H1 (cell line): Measurements from ENCODE around the gene ZDHHC5. TPM values are rescaled to one million over a fixed set of nuclear protein-coding genes. Genes with fewer than 3 reads are reported as not detected.

Experiments used
- CTCF ChIA-PET: fragments of 300-600 bp; sonication (Branson Sonifier 250); formaldehyde crosslinking; loops from one replicate; lab custom pipeline; 2021; ENCODE audit not compliant: partially characterized antibody; lab: Charles Lee
- POLR2A ChIA-PET: fragments of 300-600 bp; sonication (Branson Sonifier 250); formaldehyde crosslinking; loops from one replicate; lab custom pipeline; 2021; ENCODE audit warnings: inconsistent platforms; ENCODE audit not compliant: partially characterized antibody; lab: Charles Lee
- DNase-seq, 2 experiments: peaks; one replicate each; pipeline versions ENCODE4 v3.0.0 to v3.0.0-alpha.2; 2010 to 2022; ENCODE audit warnings: low spot score in 2 of 2, low read depth in 1 of 2, mixed read lengths in 1 of 2
- FAIRE-seq: peaks from 2 replicates; lab custom pipeline; 2011; peaks lifted over from hg19 to GRCh38; lab: Jason Lieb, UNC
- H2AFZ ChIP-seq: 2 replicates; pipeline ENCODE4 v1.8.1; 2012; ENCODE audit warnings: low read length, inconsistent platforms
- H2AK5ac ChIP-seq: 2 replicates; pipeline ENCODE4 v1.6.1; 2013; ENCODE audit warnings: low read depth, low read length
- H2BK120ac ChIP-seq: replicated peaks from 2 replicates; pipeline ENCODE3; 2013; ENCODE audit warnings: low read depth, low read length, inconsistent platforms
- H2BK12ac ChIP-seq: 2 replicates; pipeline ENCODE4 v1.6.1; 2013; ENCODE audit warnings: low read depth, low read length
- H2BK15ac ChIP-seq: 2 replicates; pipeline ENCODE4 v1.6.1; 2013; ENCODE audit warnings: low read length
- H2BK20ac ChIP-seq: 2 replicates; pipeline ENCODE4 v1.6.1; 2013; ENCODE audit warnings: low read length
- H2BK5ac ChIP-seq: 2 replicates; pipeline ENCODE4 v1.6.1; 2013; ENCODE audit warnings: low read depth, low read length
- H3K14ac ChIP-seq: 2 replicates; pipeline ENCODE4 v1.6.1; 2013; ENCODE audit warnings: inconsistent platforms; ENCODE audit not compliant: insufficient read length
- H3K18ac ChIP-seq: 2 replicates; pipeline ENCODE4 v1.6.1; 2013; ENCODE audit warnings: low read length; ENCODE audit errors: extremely low read depth
- H3K23ac ChIP-seq: 2 replicates; pipeline ENCODE4 v1.6.1; 2013; ENCODE audit warnings: inconsistent platforms; ENCODE audit not compliant: insufficient read length
- H3K23me2 ChIP-seq: 2 replicates; pipeline ENCODE4 v1.6.1; 2013; ENCODE audit warnings: low read depth, low read length
- H3K27ac ChIP-seq: 2 replicates; pipeline ENCODE4 v1.6.1; 2011; ENCODE audit warnings: low read depth, low read length, inconsistent platforms
- H3K27me3 ChIP-seq, 4 experiments: replicated peaks in 1 of 4; 1 replicate in 1 of 4; 2 replicates in 3 of 4; pipeline versions ENCODE4 v1.6.1 to v1.8.1; 2011 to 2013; ENCODE audit warnings: low read length in 3 of 4, mild to moderate bottlenecking in 3 of 4, inconsistent platforms in 2 of 4, mixed read lengths in 2 of 4, moderate library complexity in 1 of 4; ENCODE audit not compliant: control insufficient read depth in 3 of 4, insufficient read depth in 3 of 4; ENCODE audit errors: extremely low read depth in 1 of 4
- H3K36me3 ChIP-seq, 4 experiments: 2 replicates each; pipeline versions ENCODE4 v1.6.1 to v1.8.1; 2011 to 2013; ENCODE audit warnings: mild to moderate bottlenecking in 4 of 4, low read length in 3 of 4, moderate library complexity in 2 of 4, control low read depth in 1 of 4, inconsistent platforms in 1 of 4; ENCODE audit not compliant: insufficient read depth in 4 of 4, control insufficient read depth in 2 of 4
- H3K4ac ChIP-seq: replicated peaks from 2 replicates; pipeline ENCODE3; 2013; ENCODE audit warnings: low read length, low read depth, mixed read lengths, inconsistent platforms; ENCODE audit not compliant: insufficient read length
- H3K4me1 ChIP-seq, 4 experiments: replicated peaks in 1 of 4; 1 replicate in 1 of 4; 2 replicates in 3 of 4; pipeline versions ENCODE4 v1.6.1 to v1.8.1; 2011 to 2013; ENCODE audit warnings: low read length in 3 of 4, inconsistent platforms in 2 of 4, mixed read lengths in 1 of 4; ENCODE audit not compliant: insufficient read depth in 4 of 4, control insufficient read depth in 3 of 4
- H3K4me2 ChIP-seq, 2 experiments: 2 replicates each; pipeline versions ENCODE4 v1.6.1 to v1.8.1; 2011 to 2013; ENCODE audit warnings: low read depth in 2 of 2, low read length in 2 of 2, control low read depth in 1 of 2, inconsistent platforms in 1 of 2, mild to moderate bottlenecking in 1 of 2; ENCODE audit not compliant: insufficient read depth in 1 of 2
- H3K4me3 ChIP-seq, 4 experiments: fragments of 200-600, 300-600 bp in 1 of 4; sonication (generic), shearing (Covaris generic), sonication (Bioruptor Twin) in 1 of 4; 2 replicates each; pipeline versions ENCODE4 v1.5.1 to v1.8.1; 2011 to 2016; ENCODE audit warnings: low read length in 4 of 4, low read depth in 3 of 4, control low read depth in 2 of 4, inconsistent platforms in 2 of 4, mild to moderate bottlenecking in 2 of 4, mixed read lengths in 1 of 4, moderate library complexity in 1 of 4; ENCODE audit not compliant: insufficient read depth in 2 of 4; ENCODE audit errors: extremely low read depth in 1 of 4
- H3K56ac ChIP-seq: replicated peaks from 2 replicates; pipeline ENCODE3; 2013; ENCODE audit warnings: low read depth, mild to moderate bottlenecking, mixed read lengths, low read length, inconsistent platforms; ENCODE audit not compliant: insufficient read length
- H3K79me1 ChIP-seq: 2 replicates; pipeline ENCODE4 v1.6.1; 2013; ENCODE audit warnings: low read depth, low read length, control low read depth
- H3K79me2 ChIP-seq, 2 experiments: 2 replicates each; pipeline versions ENCODE4 v1.6.1 to v1.8.1; 2012 to 2013; ENCODE audit warnings: low read length in 2 of 2, mild to moderate bottlenecking in 2 of 2, inconsistent platforms in 1 of 2; ENCODE audit not compliant: insufficient read depth in 2 of 2, control insufficient read depth in 1 of 2
- H3K9ac ChIP-seq, 4 experiments: replicated peaks in 1 of 4; 1 replicate in 1 of 4; 2 replicates in 3 of 4; pipeline versions ENCODE4 v1.6.1 to v1.8.1; 2011 to 2013; ENCODE audit warnings: low read depth in 3 of 4, low read length in 3 of 4, control low read depth in 2 of 4, mild to moderate bottlenecking in 2 of 4, moderate library complexity in 2 of 4, inconsistent platforms in 1 of 4; ENCODE audit errors: extremely low read depth in 1 of 4
- H3K9me3 ChIP-seq, 2 experiments: 2 replicates each; pipeline versions ENCODE4 v1.6.1 to v1.8.1; 2012 to 2013; ENCODE audit warnings: mild to moderate bottlenecking in 2 of 2, moderate library complexity in 2 of 2, control low read depth in 1 of 2, inconsistent platforms in 1 of 2, low read depth in 1 of 2, low read length in 1 of 2, mixed read lengths in 1 of 2; ENCODE audit not compliant: insufficient read depth in 2 of 2
- H4K20me1 ChIP-seq, 2 experiments: replicated peaks in 1 of 2; 2 replicates each; pipeline versions ENCODE3 to v1.8.1; 2011 to 2013; ENCODE audit warnings: inconsistent platforms in 2 of 2, low read length in 2 of 2, mild to moderate bottlenecking in 1 of 2; ENCODE audit not compliant: insufficient read depth in 2 of 2, control insufficient read depth in 1 of 2
- H4K5ac ChIP-seq: 2 replicates; pipeline ENCODE4 v1.6.1; 2013; ENCODE audit warnings: low read length, low read depth, mixed read lengths, inconsistent platforms; ENCODE audit not compliant: insufficient read length
- H4K8ac ChIP-seq: 2 replicates; pipeline ENCODE4 v1.8.0; 2013; ENCODE audit warnings: mild to moderate bottlenecking, moderate library complexity, low read length, inconsistent platforms; ENCODE audit not compliant: insufficient read depth; ENCODE audit errors: extremely low read depth
- H4K91ac ChIP-seq: replicated peaks from 2 replicates; pipeline ENCODE3; 2013; ENCODE audit warnings: low read length, mixed read lengths, inconsistent platforms; ENCODE audit not compliant: insufficient read length
- CBX5 ChIP-seq: fragments of 300-800, 300-1000 bp; sonication (generic); IDR thresholded peaks from 2 replicates; pipeline ENCODE4 v1.7.1; 2016; ENCODE audit warnings: antibody characterized with exemption, low read length, low read depth
- CBX8 ChIP-seq: fragments of 300-800, 300-1000 bp; sonication (generic); IDR thresholded peaks from 2 replicates; pipeline ENCODE4 v1.7.1; 2016; ENCODE audit warnings: low read depth, low read length, borderline replicate concordance
- EP300 ChIP-seq, 2 experiments: IDR thresholded peaks; 1 replicate in 1 of 2; 2 replicates in 1 of 2; pipeline ENCODE4 v1.6.1; 2011 to 2012; ENCODE audit warnings: low read depth in 2 of 2, low read length in 2 of 2, mild to moderate bottlenecking in 2 of 2, borderline replicate concordance in 1 of 2, inconsistent platforms in 1 of 2, moderate library complexity in 1 of 2
- JUN ChIP-seq: IDR thresholded peaks from 2 replicates; pipeline ENCODE4 v1.6.1; 2011; ENCODE audit warnings: low read depth, mild to moderate bottlenecking, improper control_type of control experiment, low read length
- JUND ChIP-seq: IDR thresholded peaks from 2 replicates; pipeline ENCODE4 v1.6.1; 2011; ENCODE audit warnings: mild to moderate bottlenecking, improper control_type of control experiment, low read length
- POLR2A ChIP-seq, 2 experiments: IDR thresholded peaks; 1 replicate in 1 of 2; 2 replicates in 1 of 2; pipeline ENCODE4 v1.6.1; 2011; ENCODE audit warnings: low read depth in 2 of 2, low read length in 2 of 2, mild to moderate bottlenecking in 2 of 2; ENCODE audit errors: control extremely low read depth in 1 of 2
- POLR2AphosphoS5 ChIP-seq: IDR thresholded peaks from 2 replicates; pipeline ENCODE4 v1.6.1; 2011; ENCODE audit warnings: low read depth, low read length
- SIN3A ChIP-seq, 2 experiments: IDR thresholded peaks in 1 of 2; conservative IDR thresholded peaks in 1 of 2; 2 replicates each; pipeline ENCODE4 v1.6.1; 2011 to 2012; ENCODE audit warnings: low read length in 2 of 2, improper control_type of control experiment in 1 of 2, low read depth in 1 of 2, mild to moderate bottlenecking in 1 of 2
- WGBS, 2 experiments: shearing (Covaris generic) in 1 of 2; methylation state at CpG; one replicate each; pipeline versions ENCODE4 v1.1.6 to v1.1.7; 2013 to 2015; ENCODE audit warnings: low lambda C conversion rate in 2 of 2, mixed read lengths in 2 of 2, inconsistent platforms in 1 of 2, low coverage in 1 of 2, missing lambda C conversion rate in 1 of 2; ENCODE audit not compliant: insufficient replicate concordance in 2 of 2, insufficient coverage in 1 of 2, insufficient read length in 1 of 2; ENCODE audit errors: extremely low coverage in 1 of 2, missing lambda C conversion rate in 1 of 2; 5-methylcytosine and 5-hydroxymethylcytosine counted together
- polyA plus RNA-seq, 7 experiments: library from polyadenylated mRNA; depleted of rRNA in 3 of 7; stranded (reverse) in 5 of 7; unstranded in 2 of 7; fragments of >200 nt in 5 of 7; fragments of 200-250 nt in 2 of 7; gene quantifications; 1 replicate in 5 of 7; 2 replicates in 1 of 7; 4 replicates in 1 of 7; pipeline versions ENCODE4 v1.2.1 to v1.2.3, GENCODE V29; 2011 to 2013; ENCODE audit warnings: missing spikeins in 2 of 7, mixed read lengths in 2 of 7
- total RNA-seq: library from RNA; stranded (reverse); fragmentation: NEBNext Ultra II Directional; extraction: Animal tissue kit (Norgen Biotek cat#: 25700); gene quantifications from 2 replicates; pipeline ENCODE4 v1.2.1, GENCODE V29; 2021
- TF ChIP-seq, protein P1 (sequence below): IDR thresholded peaks from 2 replicates; pipeline ENCODE4 v1.6.1; 2012; ENCODE audit warnings: inconsistent platforms

ZDHHC5 gene
- total and polyA plus RNA-seq, 2 of the 8 experiments (the other 6 are each of a cell fraction or from before 2014, with no cell fraction given), result 40.0 to 56.3 TPM

DNA sequence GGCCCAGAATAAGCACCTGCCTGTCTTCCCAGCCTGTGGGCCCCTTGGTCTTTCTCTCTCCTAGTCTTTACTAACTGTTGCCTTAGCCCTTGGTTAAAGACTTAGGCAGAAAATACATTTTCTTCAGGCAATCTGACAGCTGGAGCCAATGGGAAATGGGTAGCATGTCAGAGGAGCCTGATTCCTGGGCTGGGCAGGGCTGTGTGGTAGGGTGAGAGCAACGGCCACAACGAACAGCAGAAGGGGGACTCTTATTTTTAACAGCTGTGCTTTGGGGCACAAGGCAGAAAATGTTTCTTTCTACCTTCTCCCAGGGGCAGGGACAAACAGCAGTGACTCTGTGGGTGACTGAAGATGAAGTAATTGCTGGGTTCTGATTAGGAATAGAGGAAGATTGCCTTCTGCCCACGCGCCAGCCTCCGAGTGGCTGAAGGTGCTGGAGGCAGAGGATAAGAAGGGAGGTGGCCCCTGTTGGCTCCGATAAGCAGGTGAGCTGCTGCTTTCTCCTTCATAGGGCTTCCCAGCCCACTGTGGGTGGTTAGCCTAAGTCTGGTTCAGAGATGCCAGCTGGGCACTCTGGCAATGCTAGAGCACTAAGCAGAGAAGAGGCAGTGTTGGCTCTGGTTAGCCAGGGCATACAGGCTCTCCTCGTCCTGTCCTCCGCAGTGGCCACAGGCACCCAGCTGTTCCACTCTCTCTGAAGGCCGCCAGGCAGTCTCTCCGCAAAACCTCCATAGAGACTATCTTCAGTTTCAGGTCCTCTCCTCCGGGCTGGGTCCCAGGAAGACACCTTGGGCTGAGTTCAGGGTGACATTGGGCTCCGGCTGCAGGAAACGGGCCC is 19.7 kb upstream of the ZDHHC5 start:
- H3K9me3 ChIP-seq, result no peaks in the 10 kb centered on the region
- H3K4me2 ChIP-seq, result peak overlapping the region; percentile 92 to 95
- DNase-seq (peak in 1 of 2 experiments; percentile 67), FAIRE-seq (no peak)
- POLR2A ChIA-PET, result interaction anchor here (0.7 to 29.6 kb wide), 33 partner anchors 5 to 865 kb away, joined by 3 to 1546 read pairs (median 5); partner anchors contain the start of genes CLP1, CTNND1, RTN4RL2 and SERPING1
- no peak overlapping the region for H2BK15ac ChIP-seq
- H3K4ac ChIP-seq, result peak overlapping the region; percentile 65
- H2AK5ac ChIP-seq, result no peak overlapping the region
- H3K56ac ChIP-seq, result no peak overlapping the region
- H4K5ac ChIP-seq, result peak overlapping the region; percentile 55
- peaks cover 16 to 26% of the 10 kb centered on the region in 2 experiments for H4K20me1 ChIP-seq
- no peak overlapping the region for H3K23ac ChIP-seq
- 15% methylated on average over 13 of the region's 13 CpGs; no CpG with 5 or more reads in 1 of the 2 experiments for WGBS, 2 experiments
- H3K23me2 ChIP-seq, result peaks cover 28% of the 10 kb centered on the region
- no peaks in the 10 kb centered on the region for H3K79me1 ChIP-seq
- peaks cover 0 to 4% (median 1%) of the 10 kb centered on the region in 4 experiments; a peak in 3 of 7 replicates for H3K27me3 ChIP-seq
- peak overlapping the region; percentile 44 for H3K18ac ChIP-seq
- no peak overlapping the region for H3K14ac ChIP-seq
- peaks cover 32 to 52% (median 36%) of the 10 kb centered on the region in 4 experiments for H3K4me1 ChIP-seq
- no peak overlapping the region; the same call in 1 of the 2 replicates for H4K8ac ChIP-seq
- H3K79me2 ChIP-seq, result no peaks in the 10 kb centered on the region; a peak in 1 of 4 replicates
- H3K27ac ChIP-seq, result peak overlapping the region; percentile 13; the same call in 1 of the 2 replicates
- H2BK20ac ChIP-seq, result no peak overlapping the region
- H2BK120ac ChIP-seq, result no peak overlapping the region
- no peak overlapping the region for H2AFZ ChIP-seq
- peak overlapping the region; percentile 27 to 65 (median 50); a peak in 7 of 8 replicates for H3K4me3 ChIP-seq
- peak overlapping the region in 3 of 4 experiments; percentile 5 to 40 (median 30); a peak in 3 of 7 replicates for H3K9ac ChIP-seq
- peaks cover 0 to 6% (median 0%) of the 10 kb centered on the region in 4 experiments; a peak in 3 of 8 replicates for H3K36me3 ChIP-seq
- CTCF ChIA-PET, result interaction anchor here (0.6 to 14.3 kb wide), 10 partner anchors 8 to 188 kb away, joined by 3 to 357 read pairs (median 4); partner anchors contain the start of genes RTN4RL2, SERPING1 and UBE2L6
- peak overlapping the region; percentile 57; the same call in 1 of the 2 replicates for H2BK5ac ChIP-seq
- peak overlapping the region; percentile 72 for H2BK12ac ChIP-seq
- no peak overlapping the region for H4K91ac ChIP-seq
- 0 out of 4 replicates have a peak, but pooled peaks of 1 of the 2 experiments have one; percentile 20 for TF ChIP-seq SIN3A (conservative IDR thresholded peaks at IDR 0.05 in 1 of 2, IDR thresholded peaks at IDR 0.05 in 1 of 2; ENCODE audit: low read depth in 1 of 2, low read length in 2 of 2)
- TF ChIP-seq POLR2A (IDR thresholded peaks at IDR 0.05; ENCODE audit: control extremely low read depth in 1 of 2, low read depth in 2 of 2, low read length in 2 of 2), result peak; percentile 74 to 84; a peak in 2 of 3 replicates
- TF ChIP-seq CBX5, result no peak
- TF ChIP-seq, protein P1, sequence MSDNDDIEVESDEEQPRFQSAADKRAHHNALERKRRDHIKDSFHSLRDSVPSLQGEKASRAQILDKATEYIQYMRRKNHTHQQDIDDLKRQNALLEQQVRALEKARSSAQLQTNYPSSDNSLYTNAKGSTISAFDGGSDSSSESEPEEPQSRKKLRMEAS, result 0 out of 2 replicates have a peak, but pooled peaks have one; percentile 6
- TF ChIP-seq EP300 (IDR thresholded peaks at IDR 0.05; ENCODE audit: borderline replicate concordance in 1 of 2, low read depth in 2 of 2, low read length in 2 of 2), result no peak
- TF ChIP-seq CBX8, result no peak
- peak; percentile 86 for TF ChIP-seq POLR2AphosphoS5
- TF ChIP-seq JUND, result no peak
- TF ChIP-seq JUN, result no peak
